HepG2 (cell line): ENCODE measurements around the gene RSPH4A. TPM values are rescaled to one million over a fixed set of nuclear protein-coding genes. Genes with fewer than 3 reads are reported as not detected.

ENCODE experiments used
- ARNT ChIP-seq: fragments of 450-650 bp; IDR thresholded peaks from 2 replicates; pipeline ENCODE4 v1.6.1; 2017
- ASH2L ChIP-seq: fragments of 300-600, 200-600 bp; sonication (generic); IDR thresholded peaks from 2 replicates; pipeline ENCODE4 v1.7.0; 2017; ENCODE audit warnings: low read depth, mild to moderate bottlenecking, moderate library complexity, mixed read lengths, low read length; ENCODE audit not compliant: insufficient read length
- EZH2 ChIP-seq: conservative IDR thresholded peaks from 2 replicates; pipeline ENCODE4 v1.6.1; 2012; ENCODE audit warnings: mild to moderate bottlenecking, low read depth, low read length, moderate library complexity
- HOXA3 ChIP-seq: sonication (generic); formaldehyde crosslinking; IDR thresholded peaks from 2 replicates; pipeline ENCODE4 v1.5.0; 2020; ENCODE audit warnings: missing genetic modification reagents
- HOXA5 ChIP-seq: sonication (generic); formaldehyde crosslinking; IDR thresholded peaks from 2 replicates; pipeline ENCODE4 v1.4.0; 2020; ENCODE audit warnings: missing genetic modification reagents
- MEIS1 ChIP-seq: sonication (generic); formaldehyde crosslinking; IDR thresholded peaks from 2 replicates; pipeline ENCODE4 v1.9.0; 2021; ENCODE audit warnings: mild to moderate bottlenecking, missing genetic modification reagents, moderate library complexity, borderline replicate concordance
- MZF1 ChIP-seq: sonication (generic); formaldehyde crosslinking; IDR thresholded peaks from 2 replicates; pipeline ENCODE4 v1.8.1; 2023; ENCODE audit warnings: mild to moderate bottlenecking, missing genetic modification reagents, borderline replicate concordance
- NFATC3 ChIP-seq: sonication (generic); formaldehyde crosslinking; IDR thresholded peaks from 2 replicates; pipeline ENCODE4 v1.5.1; 2020; ENCODE audit warnings: mild to moderate bottlenecking, missing genetic modification reagents
- NRL ChIP-seq: sonication (generic); formaldehyde crosslinking; IDR thresholded peaks from 2 replicates; pipeline ENCODE4 v1.5.0; 2020; ENCODE audit warnings: missing genetic modification reagents, mild to moderate bottlenecking, moderate library complexity, borderline replicate concordance
- TEAD3 ChIP-seq: optimal IDR thresholded peaks from 2 replicates; pipeline ENCODE3; 2016; ENCODE audit warnings: borderline replicate concordance
- TOPORS ChIP-seq: sonication (generic); formaldehyde crosslinking; IDR thresholded peaks from 2 replicates; pipeline ENCODE4 v1.8.0; 2023; ENCODE audit warnings: mild to moderate bottlenecking, missing genetic modification reagents
- ZC3H4 ChIP-seq: sonication (generic); formaldehyde crosslinking; IDR thresholded peaks from 2 replicates; pipeline ENCODE4 v1.4.0; 2020; ENCODE audit warnings: missing genetic modification reagents, borderline replicate concordance
- ZFP37 ChIP-seq: sonication (generic); formaldehyde crosslinking; IDR thresholded peaks from 2 replicates; pipeline ENCODE4 v1.4.0; 2020; ENCODE audit warnings: missing genetic modification reagents, borderline replicate concordance
- ZNF225 ChIP-seq: sonication (generic); formaldehyde crosslinking; IDR thresholded peaks from 2 replicates; pipeline ENCODE4 v1.4.0; 2020; ENCODE audit warnings: mild to moderate bottlenecking, missing genetic modification reagents
- ZNF234 ChIP-seq: sonication (generic); formaldehyde crosslinking; conservative IDR thresholded peaks from 2 replicates; pipeline ENCODE4 v1.5.1; 2020; ENCODE audit warnings: mild to moderate bottlenecking, missing genetic modification reagents
- ZNF484 ChIP-seq: sonication (generic); formaldehyde crosslinking; IDR thresholded peaks from 2 replicates; pipeline ENCODE4 v1.5.1; 2020; ENCODE audit warnings: mild to moderate bottlenecking, low read depth, missing genetic modification reagents, borderline replicate concordance
- ZNF644 ChIP-seq: IDR thresholded peaks from 2 replicates; pipeline ENCODE4 v1.6.1; 2016; ENCODE audit warnings: low read depth
- ZNF75D ChIP-seq: sonication (generic); formaldehyde crosslinking; IDR thresholded peaks from 2 replicates; pipeline ENCODE4 v1.8.1; 2023; ENCODE audit warnings: missing genetic modification reagents, mild to moderate bottlenecking, borderline replicate concordance
- ZSCAN20 ChIP-seq: sonication (generic); formaldehyde crosslinking; IDR thresholded peaks from 2 replicates; pipeline ENCODE4 v1.4.0; 2020; ENCODE audit warnings: missing genetic modification reagents, mild to moderate bottlenecking, borderline replicate concordance
- ZSCAN21 ChIP-seq: sonication (generic); formaldehyde crosslinking; IDR thresholded peaks from 2 replicates; pipeline ENCODE4 v1.8.0; 2022; ENCODE audit warnings: mild to moderate bottlenecking, missing genetic modification reagents, moderate library complexity, borderline replicate concordance
- polyA plus RNA-seq, 8 experiments: library from polyadenylated mRNA; depleted of rRNA in 3 of 8; stranded (reverse) in 7 of 8; unstranded in 1 of 8; fragments of >200 nt; fragmentation: Illumina TruSeq in 4 of 8; extraction: Trizol in 4 of 8; gene quantifications; 2 replicates each; pipeline versions ENCODE4 v1.2.1 to v1.2.3, GENCODE V29; 2011 to 2016; ENCODE audit warnings: low read depth in 4 of 8, missing spikeins in 1 of 8, mixed read lengths in 1 of 8; ENCODE audit not compliant: insufficient read depth in 1 of 8
- total RNA-seq, 5 experiments: library from RNA; depleted of rRNA; stranded (reverse); fragments of >200 nt; fragmentation: Illumina TruSeq; extraction: Trizol; gene quantifications; 2 replicates each; pipeline ENCODE4 v1.2.3, GENCODE V29; 2016; ENCODE audit warnings: low read depth in 1 of 5
- TF ChIP-seq, protein P1 (sequence below): conservative IDR thresholded peaks from 2 replicates; pipeline ENCODE4 v1.6.1; 2018; ENCODE audit warnings: missing genetic modification reagents
- TF ChIP-seq, protein P2 (sequence below): sonication (generic); formaldehyde crosslinking; IDR thresholded peaks from 2 replicates; pipeline ENCODE4 v1.8.0; 2022; ENCODE audit warnings: mild to moderate bottlenecking, missing genetic modification reagents
- TF ChIP-seq, protein P3 (sequence below): sonication (generic); formaldehyde crosslinking; IDR thresholded peaks from 2 replicates; pipeline ENCODE4 v1.4.0; 2020; ENCODE audit warnings: missing genetic modification reagents

Gene RSPH4A
- total and polyA plus RNA-seq, 2 of the 13 experiments (the other 11 are each of a cell fraction or from before 2014, with no cell fraction given), result 0.24 to 0.40 TPM

DNA sequence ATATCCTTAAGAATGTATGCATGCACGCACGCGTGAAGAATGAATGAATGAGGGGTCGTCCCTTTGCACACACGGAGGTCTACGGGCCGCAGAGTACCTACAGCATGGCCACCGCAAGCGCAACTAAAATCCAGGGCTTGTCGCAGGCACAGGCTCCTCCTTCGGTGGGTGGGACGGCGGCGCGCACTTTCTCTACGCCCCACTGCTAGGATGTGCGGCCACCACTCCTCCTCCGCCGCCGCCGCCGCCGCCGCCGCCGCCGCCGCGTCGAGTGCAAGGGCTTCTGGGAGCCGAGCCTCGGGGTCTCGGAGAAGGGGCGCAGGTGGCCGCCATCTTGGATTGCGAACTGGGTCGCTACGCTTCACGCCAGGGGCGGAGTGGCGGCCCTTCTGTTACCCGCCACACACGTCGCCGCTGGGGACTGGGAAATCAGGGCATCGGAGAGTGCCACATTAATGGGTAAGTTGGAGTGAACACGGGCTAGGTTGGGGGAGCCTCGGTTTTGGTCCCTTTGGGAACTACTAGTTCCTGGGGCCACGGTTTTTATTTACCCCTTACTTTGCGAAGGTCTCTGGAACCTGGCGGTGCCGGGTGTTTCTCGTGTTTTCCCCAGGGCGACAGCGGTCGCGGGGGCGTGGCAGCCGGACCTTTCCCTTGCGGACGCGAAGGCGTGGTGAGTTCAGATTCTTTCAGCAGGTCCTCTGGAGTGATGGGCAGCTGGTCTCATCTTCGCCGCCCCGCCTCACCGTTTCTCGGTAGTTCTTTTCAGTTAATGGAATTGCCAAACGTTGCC lies 64.8 kb downstream of the RSPH4A start, which contains the start of gene KPNA5 (continued):
- 0 out of 2 replicates have a peak, but pooled peaks have one; percentile 33 for TF ChIP-seq MZF1 (CRISPR knock-in tag)
- TF ChIP-seq ZNF234, result peak; percentile 86; the same call in 1 of the 2 replicates
- peak; percentile 37; the same call in 1 of the 2 replicates for TF ChIP-seq TOPORS (CRISPR knock-in tag)
- TF ChIP-seq, protein P1, sequence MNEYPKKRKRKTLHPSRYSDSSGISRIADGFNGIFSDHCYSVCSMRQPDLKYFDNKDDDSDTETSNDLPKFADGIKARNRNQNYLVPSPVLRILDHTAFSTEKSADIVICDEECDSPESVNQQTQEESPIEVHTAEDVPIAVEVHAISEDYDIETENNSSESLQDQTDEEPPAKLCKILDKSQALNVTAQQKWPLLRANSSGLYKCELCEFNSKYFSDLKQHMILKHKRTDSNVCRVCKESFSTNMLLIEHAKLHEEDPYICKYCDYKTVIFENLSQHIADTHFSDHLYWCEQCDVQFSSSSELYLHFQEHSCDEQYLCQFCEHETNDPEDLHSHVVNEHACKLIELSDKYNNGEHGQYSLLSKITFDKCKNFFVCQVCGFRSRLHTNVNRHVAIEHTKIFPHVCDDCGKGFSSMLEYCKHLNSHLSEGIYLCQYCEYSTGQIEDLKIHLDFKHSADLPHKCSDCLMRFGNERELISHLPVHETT (CRISPR knock-in tag), result peak; percentile 97
- TF ChIP-seq MEIS1, result peak; percentile 88
- TF ChIP-seq, protein P2, sequence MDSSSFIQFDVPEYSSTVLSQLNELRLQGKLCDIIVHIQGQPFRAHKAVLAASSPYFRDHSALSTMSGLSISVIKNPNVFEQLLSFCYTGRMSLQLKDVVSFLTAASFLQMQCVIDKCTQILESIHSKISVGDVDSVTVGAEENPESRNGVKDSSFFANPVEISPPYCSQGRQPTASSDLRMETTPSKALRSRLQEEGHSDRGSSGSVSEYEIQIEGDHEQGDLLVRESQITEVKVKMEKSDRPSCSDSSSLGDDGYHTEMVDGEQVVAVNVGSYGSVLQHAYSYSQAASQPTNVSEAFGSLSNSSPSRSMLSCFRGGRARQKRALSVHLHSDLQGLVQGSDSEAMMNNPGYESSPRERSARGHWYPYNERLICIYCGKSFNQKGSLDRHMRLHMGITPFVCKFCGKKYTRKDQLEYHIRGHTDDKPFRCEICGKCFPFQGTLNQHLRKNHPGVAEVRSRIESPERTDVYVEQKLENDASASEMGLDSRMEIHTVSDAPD (CRISPR knock-in tag), result no peak
- peak; percentile 57; the same call in 1 of the 2 replicates for TF ChIP-seq ZNF225 (CRISPR knock-in tag)
- TF ChIP-seq TEAD3 (CRISPR knock-in tag), result peak; percentile 85
- peak; percentile 29; the same call in 1 of the 2 replicates for TF ChIP-seq NFATC3 (CRISPR knock-in tag)
- peak; percentile 99 for TF ChIP-seq HOXA3
- TF ChIP-seq ZNF75D (CRISPR knock-in tag), result no peak
- TF ChIP-seq, protein P3, sequence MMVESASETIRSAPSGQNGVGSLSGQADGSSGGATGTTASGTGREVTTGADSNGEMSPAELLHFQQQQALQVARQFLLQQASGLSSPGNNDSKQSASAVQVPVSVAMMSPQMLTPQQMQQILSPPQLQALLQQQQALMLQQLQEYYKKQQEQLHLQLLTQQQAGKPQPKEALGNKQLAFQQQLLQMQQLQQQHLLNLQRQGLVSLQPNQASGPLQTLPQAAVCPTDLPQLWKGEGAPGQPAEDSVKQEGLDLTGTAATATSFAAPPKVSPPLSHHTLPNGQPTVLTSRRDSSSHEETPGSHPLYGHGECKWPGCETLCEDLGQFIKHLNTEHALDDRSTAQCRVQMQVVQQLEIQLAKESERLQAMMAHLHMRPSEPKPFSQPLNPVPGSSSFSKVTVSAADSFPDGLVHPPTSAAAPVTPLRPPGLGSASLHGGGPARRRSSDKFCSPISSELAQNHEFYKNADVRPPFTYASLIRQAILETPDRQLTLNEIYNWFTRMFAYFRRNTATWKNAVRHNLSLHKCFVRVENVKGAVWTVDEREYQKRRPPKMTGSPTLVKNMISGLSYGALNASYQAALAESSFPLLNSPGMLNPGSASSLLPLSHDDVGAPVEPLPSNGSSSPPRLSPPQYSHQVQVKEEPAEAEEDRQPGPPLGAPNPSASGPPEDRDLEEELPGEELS (CRISPR knock-in tag), result peak; percentile 48; the same call in 1 of the 2 replicates
- peak; percentile 67; the same call in 1 of the 2 replicates for TF ChIP-seq HOXA5 (CRISPR knock-in tag)
- no peak for TF ChIP-seq ARNT
- TF ChIP-seq ZNF644 (CRISPR knock-in tag), result peak; percentile 92
- TF ChIP-seq EZH2, result no peak
- peak; percentile 85 for TF ChIP-seq ASH2L
- 0 out of 2 replicates have a peak, but pooled peaks have one; percentile 56 for TF ChIP-seq NRL (CRISPR knock-in tag)
- peak; percentile 82; the same call in 1 of the 2 replicates for TF ChIP-seq ZSCAN21
- TF ChIP-seq ZSCAN20 (CRISPR knock-in tag), result peak; percentile 43; the same call in 1 of the 2 replicates
- TF ChIP-seq ZFP37 (CRISPR knock-in tag), result peak; percentile 81
- no peak for TF ChIP-seq ZC3H4 (CRISPR knock-in tag)
- TF ChIP-seq ZNF484 (CRISPR knock-in tag), result no peak
